Stimulated activated CD4-positive, alpha-beta T cell treated with anti-CD3 and anti-CD28 coated beads, Interleukin-12 subunit alpha, Interleukin-12 subunit beta, amount 100 ng/mL, for 4 hours (primary cell): Measurements from ENCODE around the gene HSPA12A.

Experiments used
- DNase-seq: peaks from one replicate; pipeline ENCODE4 v3.0.0-alpha.2; 2020

HSPA12A gene

GRCh38 chr10:116769791-116770190 is 27.4 kb upstream of the HSPA12A start:
- no peak for DNase-seq

GRCh38 chr10:116769368-116769767 is 27.0 kb upstream of the HSPA12A start:
- no peak for DNase-seq

GRCh38 chr10:116768786-116769185 is 26.4 kb upstream of the HSPA12A start:
- DNase-seq, result no peak

- DNase-seq, result no peak
These were observed 24.7 kb upstream of the HSPA12A start for GRCh38 chr10:116766837-116767634.

GRCh38 chr10:116766241-116766827 is 24.0 kb upstream of the HSPA12A start:
- no peak for DNase-seq

GRCh38 chr10:116765648-116766081 is 23.3 kb upstream of the HSPA12A start:
- DNase-seq, result peak; percentile 20

GRCh38 chr10:116764979-116765378 is 22.6 kb upstream of the HSPA12A start:
- DNase-seq, result no peak

GRCh38 chr10:116763440-116763839 is 21.1 kb upstream of the HSPA12A start:
- DNase-seq, result no peak

GRCh38 chr10:116761883-116762282 is 19.5 kb upstream of the HSPA12A start:
- no peak for DNase-seq

GRCh38 chr10:116760919-116761318 is 18.6 kb upstream of the HSPA12A start:
- no peak for DNase-seq

GRCh38 chr10:116757246-116757645 is 14.9 kb upstream of the HSPA12A start:
- DNase-seq, result no peak

- no peak for DNase-seq
These were observed 13.9 kb upstream of the HSPA12A start for GRCh38 chr10:116756277-116756676.

GRCh38 chr10:116753759-116754158 is 11.4 kb upstream of the HSPA12A start:
- DNase-seq, result no peak

- DNase-seq, result no peak
These were observed 10.8 kb upstream of the HSPA12A start for GRCh38 chr10:116752969-116753665.

- DNase-seq, result no peak
These were observed 10.2 kb upstream of the HSPA12A start for GRCh38 chr10:116752563-116752962.

- no peak for DNase-seq
These were observed 6.1 kb upstream of the HSPA12A start for GRCh38 chr10:116748471-116748870.

- no peak for DNase-seq
These were observed 5.7 kb upstream of the HSPA12A start for GRCh38 chr10:116748041-116748440.

- DNase-seq, result no peak
These were observed 5.0 kb upstream of the HSPA12A start for GRCh38 chr10:116747325-116747724.

GRCh38 chr10:116744885-116745284 is 2.5 kb upstream of the HSPA12A start:
- DNase-seq, result no peak

- no peak for DNase-seq
These were observed 1.9 kb upstream of the HSPA12A start for GRCh38 chr10:116744163-116744753.

GRCh38 chr10:116743266-116744064 is 1.1 kb upstream of the HSPA12A start:
- no peak for DNase-seq
